Neural cell (in vitro differentiated cells): ENCODE measurements around the gene BCAR3. TPM values are rescaled to one million over a fixed set of nuclear protein-coding genes. Genes with fewer than 3 reads are reported as not detected.

ENCODE experiments used
- H2AFZ ChIP-seq: fragments of 200-600, 300-800 bp; sonication (generic), shearing (Covaris generic); 2 replicates; pipeline ENCODE4 v1.6.0; 2014; ENCODE audit warnings: low read depth, mild to moderate bottlenecking, antibody characterized with exemption, low read length, moderate library complexity
- H3F3A ChIP-seq: fragments of 200-600 bp; shearing (Covaris generic); 2 replicates; pipeline ENCODE4 v1.6.1; 2016; ENCODE audit warnings: mild to moderate bottlenecking, moderate library complexity, mixed read lengths, antibody characterized with exemption, low read length; ENCODE audit not compliant: insufficient read depth, poor library complexity, severe bottlenecking
- H3K27ac ChIP-seq: fragments of 200-600, 300-800 bp; sonication (generic), shearing (Covaris generic); 2 replicates; pipeline ENCODE4 v1.5.1; 2014; ENCODE audit warnings: mild to moderate bottlenecking, low read length, moderate library complexity
- H3K27me3 ChIP-seq: fragments of 300-800, 200-600 bp; sonication (generic), shearing (Covaris generic); 2 replicates; pipeline ENCODE4 v1.6.0; 2014; ENCODE audit warnings: mild to moderate bottlenecking, low read depth, low read length, moderate library complexity; ENCODE audit not compliant: insufficient read depth
- H3K36me3 ChIP-seq: fragments of 300-800, 200-600 bp; sonication (generic), shearing (Covaris generic); 2 replicates; pipeline ENCODE4 v1.5.1; 2014; ENCODE audit warnings: mild to moderate bottlenecking, antibody characterized with exemption, low read length, moderate library complexity; ENCODE audit not compliant: insufficient read depth
- H3K4me2 ChIP-seq: fragments of 300-800, 200-600 bp; sonication (generic), shearing (Covaris generic); 2 replicates; pipeline ENCODE4 v1.6.0; 2014; ENCODE audit warnings: mild to moderate bottlenecking, low read length
- H3K4me3 ChIP-seq: fragments of 300-800, 200-600 bp; sonication (generic), shearing (Covaris generic); 2 replicates; pipeline ENCODE4 v1.5.1; 2014; ENCODE audit warnings: mild to moderate bottlenecking, low read length, moderate library complexity
- H3K79me2 ChIP-seq: fragments of 200-600 bp; shearing (Covaris generic); replicated peaks from 2 replicates; pipeline ENCODE4 v1.6.0; 2014; ENCODE audit warnings: mild to moderate bottlenecking, low read length, moderate library complexity; ENCODE audit not compliant: insufficient read depth
- H3K9ac ChIP-seq: fragments of 300-800, 200-600 bp; sonication (generic), shearing (Covaris generic); 2 replicates; pipeline ENCODE4 v1.6.1; 2016; ENCODE audit warnings: mild to moderate bottlenecking, low read length, mixed read lengths
- H3K9me2 ChIP-seq: fragments of 200-600 bp; shearing (Covaris generic); 2 replicates; pipeline ENCODE4 v1.6.1; 2016; ENCODE audit warnings: mild to moderate bottlenecking, low read length, mixed read lengths; ENCODE audit not compliant: insufficient read depth
- H3K9me3 ChIP-seq: fragments of 200-600, 300-800 bp; sonication (generic), shearing (Covaris generic); 2 replicates; pipeline ENCODE4 v1.6.1; 2016; ENCODE audit warnings: mild to moderate bottlenecking, mixed run types, low read length, moderate library complexity, mixed read lengths
- H4K20me1 ChIP-seq: fragments of 200-600 bp; shearing (Covaris generic); 2 replicates; pipeline ENCODE4 v1.6.1; 2016; ENCODE audit warnings: mild to moderate bottlenecking, mixed run types; ENCODE audit not compliant: insufficient read depth
- CTCF ChIP-seq: fragments of 450-650 bp; IDR thresholded peaks from 2 replicates; pipeline ENCODE4 v1.5.1; 2014; ENCODE audit warnings: antibody characterized with exemption, mild to moderate bottlenecking, moderate library complexity; ENCODE audit not compliant: poor library complexity, severe bottlenecking
- EP300 ChIP-seq: fragments of 450-650 bp; conservative IDR thresholded peaks from 2 replicates; pipeline ENCODE4 v1.6.1; 2014; ENCODE audit warnings: antibody characterized with exemption, mild to moderate bottlenecking, moderate library complexity; ENCODE audit not compliant: poor library complexity, severe bottlenecking
- EZH2 ChIP-seq: fragments of 200-600, 300-800 bp; shearing (Covaris generic), sonication (generic); IDR thresholded peaks from 2 replicates; pipeline ENCODE4 v1.6.1; 2014; ENCODE audit warnings: antibody characterized with exemption, low read length, borderline replicate concordance, mild to moderate bottlenecking; ENCODE audit not compliant: insufficient read depth, poor library complexity, severe bottlenecking
- MXI1 ChIP-seq: fragments of 450-650 bp; conservative IDR thresholded peaks from 2 replicates; pipeline ENCODE4 v1.6.1; 2014; ENCODE audit warnings: antibody characterized with exemption, mild to moderate bottlenecking; ENCODE audit not compliant: poor library complexity, severe bottlenecking
- POLR2AphosphoS5 ChIP-seq: IDR thresholded peaks from 2 replicates; pipeline ENCODE4 v1.6.1; 2012
- RAD21 ChIP-seq: fragments of 450-650 bp; conservative IDR thresholded peaks from 2 replicates; pipeline ENCODE4 v1.6.1; 2014; ENCODE audit warnings: antibody characterized with exemption, mild to moderate bottlenecking, moderate library complexity
- REST ChIP-seq: IDR thresholded peaks from 2 replicates; pipeline ENCODE4 v1.6.1; 2012; ENCODE audit warnings: borderline replicate concordance
- SMC3 ChIP-seq: fragments of 450-650 bp; conservative IDR thresholded peaks from 2 replicates; pipeline ENCODE4 v1.6.1; 2014; ENCODE audit warnings: antibody characterized with exemption, mild to moderate bottlenecking, moderate library complexity; ENCODE audit not compliant: poor library complexity
- TAF1 ChIP-seq: IDR thresholded peaks from 2 replicates; pipeline ENCODE4 v1.6.1; 2012; ENCODE audit warnings: low read depth
- polyA minus RNA-seq: library from RNA; depleted of rRNA, polyadenylated mRNA; stranded (reverse); fragments of >200 nt; gene quantifications from 2 replicates; pipeline ENCODE4 v1.2.3, GENCODE V29; 2014
- polyA plus RNA-seq: library from polyadenylated mRNA; depleted of rRNA; stranded (reverse); fragments of >200 nt; gene quantifications from 2 replicates; pipeline ENCODE4 v1.2.3, GENCODE V29; 2014

BCAR3 gene
- 2.5 and 5.2 TPM in 2 replicates for polyA plus RNA-seq
- 2.7 and 3.7 TPM in 2 replicates for polyA minus RNA-seq

GRCh38 chr1:93681101-93681988, at the start of gene BCAR3:
Gene BCAR3 (minus strand): TSS chr1:93681837. CDS start chr1:93674930, 6,907 bp downstream.
- Histone ChIP-seq H4K20me1 (no peaks in the 10 kb centered on the region), H3K27ac (no peak within 1 kb of the TSS), H3K27me3 (peaks cover 26% of the 10 kb centered on the region), H3K4me2 (peak within 1 kb of the TSS; percentile 30), H3K79me2 (no peaks in the 10 kb centered on the region), H3K9me3 (no peaks in the 10 kb centered on the region), H3K36me3 (no peaks in the 10 kb centered on the region), H3K4me3 (peak within 1 kb of the TSS; percentile 76), H3F3A (no peaks in the 10 kb centered on the region), H2AFZ (no peak within 1 kb of the TSS), H3K9ac (peak within 1 kb of the TSS; percentile 41), H3K9me2 (no peaks in the 10 kb centered on the region)
- TF ChIP-seq REST (no peak), SMC3 (peak; percentile 23), TAF1 (no peak), RAD21 (peak; percentile 19), CTCF (peak; percentile 51), MXI1 (peak; percentile 21)

GRCh38 chr1:93730621-93731020, 49.0 kb upstream of the BCAR3 start:
- Histone ChIP-seq H4K20me1 (no peaks in the 10 kb centered on the region), H3F3A (no peaks in the 10 kb centered on the region), H3K9me2 (no peaks in the 10 kb centered on the region), H3K36me3 (no peaks in the 10 kb centered on the region), H3K4me3 (no peak overlapping the region), H3K79me2 (no peaks in the 10 kb centered on the region), H3K9ac (no peak overlapping the region), H3K9me3 (no peaks in the 10 kb centered on the region), H3K4me2 (no peak overlapping the region), H3K27me3 (no peaks in the 10 kb centered on the region), H3K27ac (no peak overlapping the region), H2AFZ (no peak overlapping the region)
- TF ChIP-seq RAD21 = no peak
- no peak for TF ChIP-seq EP300
- TF ChIP-seq REST = no peak
- TF ChIP-seq EZH2 = no peak
- no peak for TF ChIP-seq TAF1
- no peak for TF ChIP-seq MXI1
- no peak for TF ChIP-seq SMC3
- TF ChIP-seq CTCF = no peak
- TF ChIP-seq POLR2AphosphoS5 = no peak
